Hepatocyte (in vitro differentiated cells): ENCODE measurements around the gene NPHP4. TPM values are rescaled to one million over a fixed set of nuclear protein-coding genes. Genes with fewer than 3 reads are reported as not detected.

Experiments used
- DNase-seq: peaks from one replicate; pipeline ENCODE4 v3.0.0-alpha.2; 2016; ENCODE audit warnings: low spot score
- H2AFZ ChIP-seq: fragments of 200-600 bp; sonication (generic); 2 replicates; pipeline ENCODE4 v1.6.0; 2016; ENCODE audit warnings: antibody characterized with exemption, mild to moderate bottlenecking
- H3K27ac ChIP-seq: fragments of 200-600 bp; sonication (generic); 2 replicates; pipeline ENCODE4 v1.5.1; 2016; ENCODE audit warnings: mild to moderate bottlenecking
- H3K27me3 ChIP-seq: fragments of 200-600 bp; sonication (generic); 2 replicates; pipeline ENCODE4 v1.6.1; 2016
- H3K36me3 ChIP-seq: fragments of 200-600 bp; sonication (generic); replicated peaks from 2 replicates; pipeline ENCODE4 v1.5.1; 2016; ENCODE audit warnings: low read depth; ENCODE audit not compliant: insufficient read depth
- H3K4me1 ChIP-seq: fragments of 200-600 bp; sonication (generic); 2 replicates; pipeline ENCODE4 v1.5.1; 2016; ENCODE audit warnings: mild to moderate bottlenecking, moderate library complexity; ENCODE audit not compliant: insufficient read depth
- H3K4me2 ChIP-seq: fragments of 200-600 bp; sonication (generic); 2 replicates; pipeline ENCODE4 v1.6.0; 2016
- H3K4me3 ChIP-seq: fragments of 200-600 bp; sonication (generic); 2 replicates; pipeline ENCODE4 v1.5.1; 2016; ENCODE audit warnings: mild to moderate bottlenecking
- H3K79me2 ChIP-seq: fragments of 200-600 bp; sonication (generic); 2 replicates; pipeline ENCODE4 v1.6.0; 2017; ENCODE audit warnings: mild to moderate bottlenecking
- H3K9me2 ChIP-seq: fragments of 200-600 bp; sonication (generic); replicated peaks from 2 replicates; pipeline ENCODE4 v1.6.0; 2017; ENCODE audit warnings: mild to moderate bottlenecking; ENCODE audit not compliant: insufficient read depth
- H3K9me3 ChIP-seq: fragments of 200-600 bp; sonication (generic); 2 replicates; pipeline ENCODE4 v1.5.1; 2016; ENCODE audit warnings: low read depth, mild to moderate bottlenecking
- H4K20me1 ChIP-seq: fragments of 200-600 bp; sonication (generic); 2 replicates; pipeline ENCODE4 v1.6.0; 2016; ENCODE audit warnings: mild to moderate bottlenecking; ENCODE audit not compliant: insufficient read depth, poor library complexity, severe bottlenecking
- EZH2 ChIP-seq: fragments of 200-600 bp; sonication (generic); IDR thresholded peaks from 2 replicates; pipeline ENCODE4 v1.6.1; 2016; ENCODE audit warnings: antibody characterized with exemption, mild to moderate bottlenecking, borderline replicate concordance
- EZH2phosphoT487 ChIP-seq: fragments of 200-600 bp; sonication (generic); IDR thresholded peaks from one replicate; pipeline ENCODE4 v1.6.1; 2018; ENCODE audit warnings: antibody characterized with exemption, mild to moderate bottlenecking, low read depth, moderate library complexity; ENCODE audit not compliant: unreplicated experiment, severe bottlenecking
- WGBS: methylation state at CpG from one replicate; pipeline ENCODE4 v1.1.6; 2016; ENCODE audit warnings: low lambda C conversion rate; ENCODE audit errors: missing lambda C conversion rate; 5-methylcytosine and 5-hydroxymethylcytosine counted together
- polyA plus RNA-seq: library from polyadenylated mRNA; unstranded; fragments of >200 nt; fragmentation: Nextera tagmentation; extraction: Ambion mirVana; gene quantifications from 2 replicates; pipeline ENCODE4 v1.2.1, GENCODE V29; 2016
- total RNA-seq: library from RNA; depleted of rRNA; stranded (reverse); fragments of >200 nt; gene quantifications from 2 replicates; pipeline ENCODE4 v1.2.3, GENCODE V29; 2014
- TF ChIP-seq, protein P1 (sequence below): fragments of 200-600 bp; sonication (generic); IDR thresholded peaks from 2 replicates; pipeline ENCODE4 v1.5.1; 2016; ENCODE audit warnings: antibody characterized with exemption, mild to moderate bottlenecking; ENCODE audit not compliant: poor library complexity

Gene NPHP4
- total and polyA plus RNA-seq, 2 experiments from 2014 or later = 5.6 to 6.0 TPM

GRCh38 chr1:5988596-5989285 is 3.5 kb downstream of the NPHP4 start:
- 92% methylated on average over 14 of the region's 14 CpGs for WGBS
- Histone ChIP-seq H3K4me1 (peaks cover 9% of the 10 kb centered on the region), H3K9me2 (no peaks in the 10 kb centered on the region), H3K36me3 (no peaks in the 10 kb centered on the region), H4K20me1 (no peaks in the 10 kb centered on the region), H3K27ac (no peak overlapping the region), H2AFZ (no peak overlapping the region), H3K4me2 (no peak overlapping the region), H3K27me3 (peaks cover 7% of the 10 kb centered on the region), H3K9me3 (no peaks in the 10 kb centered on the region), H3K79me2 (peaks cover 9% of the 10 kb centered on the region), H3K4me3 (no peak overlapping the region)
- TF ChIP-seq, protein P1, sequence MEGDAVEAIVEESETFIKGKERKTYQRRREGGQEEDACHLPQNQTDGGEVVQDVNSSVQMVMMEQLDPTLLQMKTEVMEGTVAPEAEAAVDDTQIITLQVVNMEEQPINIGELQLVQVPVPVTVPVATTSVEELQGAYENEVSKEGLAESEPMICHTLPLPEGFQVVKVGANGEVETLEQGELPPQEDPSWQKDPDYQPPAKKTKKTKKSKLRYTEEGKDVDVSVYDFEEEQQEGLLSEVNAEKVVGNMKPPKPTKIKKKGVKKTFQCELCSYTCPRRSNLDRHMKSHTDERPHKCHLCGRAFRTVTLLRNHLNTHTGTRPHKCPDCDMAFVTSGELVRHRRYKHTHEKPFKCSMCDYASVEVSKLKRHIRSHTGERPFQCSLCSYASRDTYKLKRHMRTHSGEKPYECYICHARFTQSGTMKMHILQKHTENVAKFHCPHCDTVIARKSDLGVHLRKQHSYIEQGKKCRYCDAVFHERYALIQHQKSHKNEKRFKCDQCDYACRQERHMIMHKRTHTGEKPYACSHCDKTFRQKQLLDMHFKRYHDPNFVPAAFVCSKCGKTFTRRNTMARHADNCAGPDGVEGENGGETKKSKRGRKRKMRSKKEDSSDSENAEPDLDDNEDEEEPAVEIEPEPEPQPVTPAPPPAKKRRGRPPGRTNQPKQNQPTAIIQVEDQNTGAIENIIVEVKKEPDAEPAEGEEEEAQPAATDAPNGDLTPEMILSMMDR = no peak
- no peak for TF ChIP-seq EZH2
- TF ChIP-seq EZH2phosphoT487 = no peak
- no peak for DNase-seq

DNA sequence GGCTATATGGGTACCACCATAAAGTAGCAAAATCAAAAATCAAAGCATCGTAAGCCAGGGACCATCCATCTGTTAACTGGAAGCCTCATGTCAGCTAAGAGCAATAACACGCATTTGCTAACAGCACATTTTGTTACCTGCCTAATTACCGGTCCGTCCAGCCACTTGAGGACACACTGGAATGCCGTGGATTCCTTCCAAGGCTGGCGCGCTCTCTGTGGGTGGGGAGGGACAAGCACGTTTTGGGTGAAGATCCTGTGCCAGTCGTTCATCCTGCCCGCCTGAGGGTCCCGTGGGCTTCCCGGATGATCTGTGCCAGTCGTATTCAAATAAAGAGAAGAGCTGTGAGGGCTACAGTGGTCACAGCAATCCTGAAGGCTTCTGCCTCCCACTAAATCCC is 6.2 kb downstream of the NPHP4 start:
- H3K4me2 ChIP-seq = no peak overlapping the region
- H3K4me3 ChIP-seq = no peak overlapping the region
- H3K9me2 ChIP-seq = no peaks in the 10 kb centered on the region
- no peak for DNase-seq
- H3K36me3 ChIP-seq = no peaks in the 10 kb centered on the region
- no peaks in the 10 kb centered on the region for H4K20me1 ChIP-seq
- H3K27ac ChIP-seq = no peak overlapping the region
- peaks cover 5% of the 10 kb centered on the region for H3K4me1 ChIP-seq
- no peaks in the 10 kb centered on the region for H3K9me3 ChIP-seq
- 93% methylated on average over 13 of the region's 13 CpGs for WGBS
- peaks cover 6% of the 10 kb centered on the region for H3K79me2 ChIP-seq
- no peak overlapping the region for H2AFZ ChIP-seq
- no peaks in the 10 kb centered on the region for H3K27me3 ChIP-seq
- no peak for TF ChIP-seq EZH2
- TF ChIP-seq, protein P1 = no peak
- TF ChIP-seq EZH2phosphoT487 = no peak

GRCh38 chr1:5985250-5985649 is 7.0 kb downstream of the NPHP4 start:
- Histone ChIP-seq H3K27ac (no peak overlapping the region), H3K4me1 (no peaks in the 10 kb centered on the region), H2AFZ (no peak overlapping the region), H4K20me1 (no peaks in the 10 kb centered on the region), H3K9me3 (no peaks in the 10 kb centered on the region), H3K9me2 (no peaks in the 10 kb centered on the region), H3K4me2 (no peak overlapping the region), H3K4me3 (no peak overlapping the region), H3K36me3 (no peaks in the 10 kb centered on the region), H3K79me2 (peaks cover 5% of the 10 kb centered on the region), H3K27me3 (no peaks in the 10 kb centered on the region)
- DNase-seq = no peak
- 86% methylated on average over 11 of the region's 11 CpGs for WGBS
- TF ChIP-seq EZH2 (no peak), EZH2phosphoT487 (no peak)
- TF ChIP-seq, protein P1 = no peak
